HepG2 (cell line): ENCODE data around the gene TEAD1. TPM values are rescaled to one million over a fixed set of nuclear protein-coding genes. Genes with fewer than 3 reads are reported as not detected.

Source experiments
- ATAC-seq: fragments of 200-7000 bp; cut with Tn5 transposase; 3 replicates; pipeline ENCODE4 v1.9.1; 2020; ENCODE audit warnings: mild to moderate bottlenecking, moderate library complexity
- BruUV-seq: library from RNA; stranded (reverse); fragments of 400-500 nt; replicated peaks from 2 replicates; lab custom pipeline; 2021; lab: Mats Ljungman, UMichigan
- CTCF ChIA-PET: fragments of 300-600 bp; formaldehyde crosslinking; extraction: SDS; loops from one replicate; lab custom pipeline; 2021; ENCODE audit warnings: low total read pairs, inconsistent platforms, low intra/inter-chr PET ratio; lab: Yijun Ruan, JAX
- POLR2A ChIA-PET: fragments of 350-600 bp; sonication (Branson Sonifier 250); formaldehyde crosslinking; loops from one replicate; lab custom pipeline; 2020; ENCODE audit warnings: antibody characterized with exemption, inconsistent platforms; lab: Yijun Ruan, JAX
- DNase-seq: peaks from one replicate; pipeline ENCODE4 v3.0.0-alpha.2; 2015; ENCODE audit warnings: low spot score
- FAIRE-seq: peaks from 3 replicates; lab custom pipeline; 2011; peaks lifted over from hg19 to GRCh38; lab: Jason Lieb, UNC
- H2AFZ ChIP-seq: one replicate; pipeline ENCODE4 v1.6.1; 2011; ENCODE audit warnings: low read length, inconsistent platforms
- H3K27ac ChIP-seq: fragments of 300-600 bp; 3 replicates; pipeline ENCODE4 v1.8.0; 2011; ENCODE audit warnings: mixed run types, mild to moderate bottlenecking, mixed read lengths, low read length, inconsistent platforms; ENCODE audit not compliant: insufficient read depth; ENCODE audit errors: extremely low read length
- H3K27me3 ChIP-seq, 2 experiments: fragments of 200-600 bp in 1 of 2; 2 replicates in 1 of 2; 3 replicates in 1 of 2; pipeline versions ENCODE4 v1.6.0 to v1.8.0; 2011; ENCODE audit warnings: low read length in 2 of 2, mild to moderate bottlenecking in 2 of 2, moderate library complexity in 2 of 2, inconsistent platforms in 1 of 2; ENCODE audit not compliant: insufficient read depth in 2 of 2, control insufficient read depth in 1 of 2
- H3K36me3 ChIP-seq, 2 experiments: fragments of 200-600 bp in 1 of 2; replicated peaks in 1 of 2; 2 replicates in 1 of 2; 3 replicates in 1 of 2; pipeline versions ENCODE4 v1.5.1 to v1.8.0; 2011; ENCODE audit warnings: low read length in 2 of 2, inconsistent platforms in 1 of 2; ENCODE audit not compliant: insufficient read depth in 2 of 2, control insufficient read depth in 1 of 2
- H3K4me1 ChIP-seq: 2 replicates; pipeline ENCODE4 v1.5.1; 2012; ENCODE audit warnings: low read length, inconsistent platforms; ENCODE audit not compliant: insufficient read depth
- H3K4me2 ChIP-seq: 2 replicates; pipeline ENCODE4 v1.6.0; 2011; ENCODE audit warnings: low read depth, low read length, inconsistent platforms
- H3K4me3 ChIP-seq, 3 experiments: fragments of 200-600 bp in 1 of 3; sonication (generic), shearing (Covaris generic) in 1 of 3; replicated peaks in 1 of 3; 2 replicates each; pipeline ENCODE4 v1.5.1; 2011 to 2016; ENCODE audit warnings: low read length in 3 of 3, inconsistent platforms in 2 of 3, low read depth in 2 of 3, mild to moderate bottlenecking in 2 of 3, control low read depth in 1 of 3, mixed read lengths in 1 of 3; ENCODE audit not compliant: insufficient read depth in 1 of 3
- H3K79me2 ChIP-seq: one replicate; pipeline ENCODE4 v1.6.1; 2011; ENCODE audit warnings: low read length, inconsistent platforms; ENCODE audit not compliant: insufficient read depth
- H3K9ac ChIP-seq: 2 replicates; pipeline ENCODE4 v1.6.0; 2011; ENCODE audit warnings: mild to moderate bottlenecking, low read depth, low read length, inconsistent platforms; ENCODE audit not compliant: insufficient read depth
- H3K9me3 ChIP-seq: 2 replicates; pipeline ENCODE4 v1.5.1; 2012; ENCODE audit warnings: mild to moderate bottlenecking, low read length
- H4K20me1 ChIP-seq: 2 replicates; pipeline ENCODE4 v1.6.0; 2011; ENCODE audit warnings: inconsistent platforms, mild to moderate bottlenecking, low read length, moderate library complexity; ENCODE audit not compliant: insufficient read depth
- AHR ChIP-seq: IDR thresholded peaks from 2 replicates; pipeline ENCODE4 v1.6.1; 2018; ENCODE audit warnings: missing genetic modification reagents, missing compliant biosample characterization
- ATRX ChIP-seq: sonication (generic); formaldehyde crosslinking; IDR thresholded peaks from 2 replicates; pipeline ENCODE4 v1.4.0; 2020; ENCODE audit warnings: missing genetic modification reagents, borderline replicate concordance
- CEBPB ChIP-seq: IDR thresholded peaks from 2 replicates; pipeline ENCODE4 v1.6.1; 2011; ENCODE audit warnings: low read depth, low read length, improper control_type of control experiment, borderline replicate concordance
- GPN1 ChIP-seq: sonication (generic); formaldehyde crosslinking; IDR thresholded peaks from 2 replicates; pipeline ENCODE4 v1.5.1; 2020; ENCODE audit warnings: missing genetic modification reagents, borderline replicate concordance
- NCOA5 ChIP-seq: sonication (generic); formaldehyde crosslinking; IDR thresholded peaks from 2 replicates; pipeline ENCODE4 v1.4.0; 2020; ENCODE audit warnings: missing genetic modification reagents
- SKI ChIP-seq: fragments of 450-650 bp; IDR thresholded peaks from one replicate; pipeline ENCODE4 v1.6.1; 2018; ENCODE audit warnings: mild to moderate bottlenecking; ENCODE audit not compliant: partially characterized antibody
- U2AF2 ChIP-seq: fragments of 200-400 bp; formaldehyde crosslinking; IDR thresholded peaks from 2 replicates; pipeline ENCODE4 v1.6.1; 2017; ENCODE audit warnings: low read depth, mild to moderate bottlenecking, low read length
- XBP1 ChIP-seq: sonication (generic); formaldehyde crosslinking; IDR thresholded peaks from 2 replicates; pipeline ENCODE4 v1.5.0; 2020; ENCODE audit warnings: missing genetic modification reagents
- ZBTB1 ChIP-seq: sonication (generic); formaldehyde crosslinking; IDR thresholded peaks from 2 replicates; pipeline ENCODE4 v1.4.0; 2020; ENCODE audit warnings: missing genetic modification reagents, borderline replicate concordance
- ZNF530 ChIP-seq: sonication (generic); formaldehyde crosslinking; IDR thresholded peaks from 2 replicates; pipeline ENCODE4 v1.5.0; 2020; ENCODE audit warnings: low read depth, mild to moderate bottlenecking, missing genetic modification reagents
- ZNF773 ChIP-seq: sonication (generic); formaldehyde crosslinking; IDR thresholded peaks from 2 replicates; pipeline ENCODE4 v1.4.0; 2020; ENCODE audit warnings: missing genetic modification reagents, borderline replicate concordance
- ZNF782 ChIP-seq: sonication (generic); formaldehyde crosslinking; IDR thresholded peaks from 2 replicates; pipeline ENCODE4 v1.4.0; 2020; ENCODE audit warnings: missing genetic modification reagents, mild to moderate bottlenecking, borderline replicate concordance
- ZNF878 ChIP-seq: sonication (generic); formaldehyde crosslinking; IDR thresholded peaks from 2 replicates; pipeline ENCODE4 v1.8.1; 2023; ENCODE audit warnings: mild to moderate bottlenecking, missing genetic modification reagents, moderate library complexity
- WGBS: methylation state at CpG from one replicate; pipeline ENCODE4 v1.1.6; 2017; ENCODE audit warnings: low lambda C conversion rate; 5-methylcytosine and 5-hydroxymethylcytosine counted together
- in situ Hi-C: cut with HindIII; loops from 2 replicates; pipeline ENCODE4 v1.10.0; 2017; ENCODE audit warnings: low pct_unique_long_range_greater_than_20kb; ENCODE audit not compliant: extremely low pct_ligation_motif_present
- intact Hi-C: fragments of 100-400 bp; cut with micrococcal nuclease; formaldehyde crosslinking; loops from one replicate; pipeline ENCODE4 v1.10.0; 2022; ENCODE audit not compliant: unreplicated experiment
- polyA plus RNA-seq, 8 experiments: library from polyadenylated mRNA; depleted of rRNA in 3 of 8; stranded (reverse) in 7 of 8; unstranded in 1 of 8; fragments of >200 nt; fragmentation: Illumina TruSeq in 4 of 8; extraction: Trizol in 4 of 8; gene quantifications; 2 replicates each; pipeline versions ENCODE4 v1.2.1 to v1.2.3, GENCODE V29; 2011 to 2016; ENCODE audit warnings: low read depth in 4 of 8, missing spikeins in 1 of 8, mixed read lengths in 1 of 8; ENCODE audit not compliant: insufficient read depth in 1 of 8
- total RNA-seq, 5 experiments: library from RNA; depleted of rRNA; stranded (reverse); fragments of >200 nt; fragmentation: Illumina TruSeq; extraction: Trizol; gene quantifications; 2 replicates each; pipeline ENCODE4 v1.2.3, GENCODE V29; 2016; ENCODE audit warnings: low read depth in 1 of 5
- TF ChIP-seq, protein P1 (sequence below): sonication (generic); formaldehyde crosslinking; IDR thresholded peaks from 2 replicates; pipeline ENCODE4 v1.4.0; 2020; ENCODE audit warnings: missing genetic modification reagents
- TF ChIP-seq, protein P2 (sequence below): sonication (generic); formaldehyde crosslinking; IDR thresholded peaks from 2 replicates; pipeline ENCODE4 v1.4.0; 2020; ENCODE audit warnings: mild to moderate bottlenecking, missing genetic modification reagents

Gene TEAD1
- total and polyA plus RNA-seq, 2 of the 13 experiments (the other 11 are each of a cell fraction or from before 2014, with no cell fraction given), result 20.1 to 30.5 TPM

DNA sequence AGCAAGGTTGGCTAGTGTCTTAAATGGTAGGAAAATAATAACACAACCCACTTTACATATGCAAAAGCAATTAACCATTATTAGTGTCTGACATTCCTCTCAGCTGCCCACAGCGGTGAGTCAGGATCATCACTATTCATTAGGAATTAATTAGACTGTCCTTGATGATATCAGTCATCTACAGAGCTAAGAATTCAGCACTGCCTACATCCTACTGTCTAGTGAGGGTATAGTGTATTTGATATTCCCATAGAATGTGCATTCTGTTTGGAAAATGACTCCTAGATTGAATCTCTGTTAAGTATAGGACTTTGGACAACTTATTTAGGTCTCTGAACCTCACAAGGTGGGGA, 82.2 kb downstream of the TEAD1 start:
- CTCF ChIA-PET, result no interaction called here
- no TSS peak for BruUV-seq
- H3K4me2 ChIP-seq, result no peak overlapping the region
- no peak overlapping the region for H3K9ac ChIP-seq
- H4K20me1 ChIP-seq, result peaks cover 27% of the 10 kb centered on the region
- ATAC-seq (no peak), FAIRE-seq (no peak), DNase-seq (no peak)
- POLR2A ChIA-PET, result no interaction called here
- TF ChIP-seq ZBTB1 (CRISPR knock-in tag) (no peak), CEBPB (no peak), ATRX (CRISPR knock-in tag) (no peak), ZNF878 (CRISPR knock-in tag) (no peak), NCOA5 (CRISPR knock-in tag) (no peak), ZNF782 (CRISPR knock-in tag) (no peak), ZNF773 (no peak), ZNF530 (CRISPR knock-in tag) (no peak), XBP1 (CRISPR knock-in tag) (no peak), GPN1 (CRISPR knock-in tag) (no peak), AHR (no peak), U2AF2 (no peak)
- H3K27ac ChIP-seq, result no peak overlapping the region
- peaks cover 24% of the 10 kb centered on the region for H3K4me1 ChIP-seq
- H3K27me3 ChIP-seq, result no peaks in the 10 kb centered on the region
- no peak overlapping the region for H2AFZ ChIP-seq
- intact Hi-C loops, result no loop called here
- in situ Hi-C loops, result no loop called here
- peaks cover 67% of the 10 kb centered on the region for H3K79me2 ChIP-seq
- no peaks in the 10 kb centered on the region for H3K36me3 ChIP-seq
- no peak overlapping the region for H3K4me3 ChIP-seq
- 93% methylated on average over 1 of the region's 1 CpG for WGBS
- H3K9me3 ChIP-seq, result no peaks in the 10 kb centered on the region

DNA sequence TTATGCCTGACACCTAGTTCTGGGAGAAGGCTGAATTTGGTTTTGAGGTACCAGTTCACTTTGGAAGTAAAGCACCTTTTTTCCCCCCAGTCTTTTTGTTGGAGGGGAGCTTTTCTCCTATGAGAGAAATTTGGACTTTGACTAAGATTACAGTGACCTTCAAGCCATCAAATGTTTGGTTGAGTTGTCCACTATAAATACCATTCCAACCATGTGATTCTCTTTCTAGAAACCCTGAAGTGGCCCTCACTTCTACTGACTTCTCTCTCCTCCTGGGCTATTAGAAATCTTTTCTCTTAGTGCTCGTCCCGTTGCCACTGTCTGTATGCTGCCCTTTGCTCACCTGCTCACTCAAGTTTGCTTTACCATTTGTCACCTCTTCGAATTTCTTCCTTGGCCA, 82.6 kb downstream of the TEAD1 start:
- FAIRE-seq, result no peak
- Histone ChIP-seq H3K36me3 (no peaks in the 10 kb centered on the region), H2AFZ (no peak overlapping the region), H3K27me3 (no peaks in the 10 kb centered on the region), H3K4me1 (peaks cover 29% of the 10 kb centered on the region), H3K4me2 (no peak overlapping the region), H3K27ac (no peak overlapping the region), H3K9me3 (no peaks in the 10 kb centered on the region), H3K79me2 (peaks cover 68% of the 10 kb centered on the region), H3K9ac (no peak overlapping the region), H3K4me3 (no peak overlapping the region), H4K20me1 (peaks cover 30% of the 10 kb centered on the region)
- in situ Hi-C loops (no loop called here), intact Hi-C loops (no loop called here)
- CTCF ChIA-PET, result no interaction called here
- WGBS, result 52% methylated on average over 3 of the region's 3 CpGs
- no peak for DNase-seq
- BruUV-seq, result no TSS peak
- no peak for ATAC-seq
- POLR2A ChIA-PET, result no interaction called here
- TF ChIP-seq, protein P1, sequence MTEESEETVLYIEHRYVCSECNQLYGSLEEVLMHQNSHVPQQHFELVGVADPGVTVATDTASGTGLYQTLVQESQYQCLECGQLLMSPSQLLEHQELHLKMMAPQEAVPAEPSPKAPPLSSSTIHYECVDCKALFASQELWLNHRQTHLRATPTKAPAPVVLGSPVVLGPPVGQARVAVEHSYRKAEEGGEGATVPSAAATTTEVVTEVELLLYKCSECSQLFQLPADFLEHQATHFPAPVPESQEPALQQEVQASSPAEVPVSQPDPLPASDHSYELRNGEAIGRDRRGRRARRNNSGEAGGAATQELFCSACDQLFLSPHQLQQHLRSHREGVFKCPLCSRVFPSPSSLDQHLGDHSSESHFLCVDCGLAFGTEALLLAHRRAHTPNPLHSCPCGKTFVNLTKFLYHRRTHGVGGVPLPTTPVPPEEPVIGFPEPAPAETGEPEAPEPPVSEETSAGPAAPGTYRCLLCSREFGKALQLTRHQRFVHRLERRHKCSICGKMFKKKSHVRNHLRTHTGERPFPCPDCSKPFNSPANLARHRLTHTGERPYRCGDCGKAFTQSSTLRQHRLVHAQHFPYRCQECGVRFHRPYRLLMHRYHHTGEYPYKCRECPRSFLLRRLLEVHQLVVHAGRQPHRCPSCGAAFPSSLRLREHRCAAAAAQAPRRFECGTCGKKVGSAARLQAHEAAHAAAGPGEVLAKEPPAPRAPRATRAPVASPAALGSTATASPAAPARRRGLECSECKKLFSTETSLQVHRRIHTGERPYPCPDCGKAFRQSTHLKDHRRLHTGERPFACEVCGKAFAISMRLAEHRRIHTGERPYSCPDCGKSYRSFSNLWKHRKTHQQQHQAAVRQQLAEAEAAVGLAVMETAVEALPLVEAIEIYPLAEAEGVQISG (CRISPR knock-in tag), result no peak
- TF ChIP-seq SKI, result no peak
- TF ChIP-seq, protein P2, sequence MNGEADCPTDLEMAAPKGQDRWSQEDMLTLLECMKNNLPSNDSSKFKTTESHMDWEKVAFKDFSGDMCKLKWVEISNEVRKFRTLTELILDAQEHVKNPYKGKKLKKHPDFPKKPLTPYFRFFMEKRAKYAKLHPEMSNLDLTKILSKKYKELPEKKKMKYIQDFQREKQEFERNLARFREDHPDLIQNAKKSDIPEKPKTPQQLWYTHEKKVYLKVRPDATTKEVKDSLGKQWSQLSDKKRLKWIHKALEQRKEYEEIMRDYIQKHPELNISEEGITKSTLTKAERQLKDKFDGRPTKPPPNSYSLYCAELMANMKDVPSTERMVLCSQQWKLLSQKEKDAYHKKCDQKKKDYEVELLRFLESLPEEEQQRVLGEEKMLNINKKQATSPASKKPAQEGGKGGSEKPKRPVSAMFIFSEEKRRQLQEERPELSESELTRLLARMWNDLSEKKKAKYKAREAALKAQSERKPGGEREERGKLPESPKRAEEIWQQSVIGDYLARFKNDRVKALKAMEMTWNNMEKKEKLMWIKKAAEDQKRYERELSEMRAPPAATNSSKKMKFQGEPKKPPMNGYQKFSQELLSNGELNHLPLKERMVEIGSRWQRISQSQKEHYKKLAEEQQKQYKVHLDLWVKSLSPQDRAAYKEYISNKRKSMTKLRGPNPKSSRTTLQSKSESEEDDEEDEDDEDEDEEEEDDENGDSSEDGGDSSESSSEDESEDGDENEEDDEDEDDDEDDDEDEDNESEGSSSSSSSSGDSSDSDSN, result no peak
